NCI-H128 (cell line): ENCODE data around the gene SCYGR4.
"Not testable (repeated sequence)": the region's sequence is repeated elsewhere in the genome, so short reads cannot be mapped to it uniquely, and the experiment has no call there.

Experiments
- DNase-seq: peaks from one replicate; lab custom pipeline; 2025; ENCODE audit not compliant: unreplicated experiment; lab: John Stamatoyannopoulos, UW

The SCYGR4 gene

DNA sequence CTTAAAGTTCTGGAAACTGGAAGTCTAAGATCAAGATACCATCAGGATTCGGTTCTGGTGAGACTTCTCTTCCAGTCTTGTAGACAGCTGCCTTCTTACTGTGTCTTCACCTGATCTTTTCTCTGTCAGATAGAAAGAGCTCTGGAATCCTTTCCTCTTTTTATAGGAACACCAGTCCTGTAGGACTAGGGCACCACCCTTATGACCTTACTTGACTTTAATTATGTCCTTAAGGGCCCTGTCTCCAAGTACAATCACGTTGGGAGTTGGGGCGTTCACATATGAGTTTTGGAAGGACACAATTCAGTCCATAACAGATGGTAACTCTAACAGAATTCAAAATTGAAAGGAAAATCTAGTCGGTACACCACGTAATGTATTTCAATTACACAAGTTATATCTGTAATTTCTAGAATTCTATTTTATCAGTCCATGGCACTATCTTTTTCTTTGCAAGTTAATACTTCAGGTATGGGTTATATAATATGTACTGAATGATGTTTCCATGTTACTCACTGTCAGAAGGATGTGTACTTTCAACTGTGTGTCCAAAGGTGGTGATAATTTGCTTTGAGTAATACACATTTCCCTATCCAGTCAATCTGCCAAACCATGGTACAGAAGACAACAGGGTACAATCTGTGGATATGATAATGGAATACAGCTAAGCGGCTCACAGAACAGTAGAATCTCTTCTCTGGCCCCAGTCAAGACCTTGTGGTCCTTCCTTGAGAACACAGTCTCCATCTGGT lies 48.1 kb downstream of the SCYGR4 start:
- no peak for DNase-seq

DNA sequence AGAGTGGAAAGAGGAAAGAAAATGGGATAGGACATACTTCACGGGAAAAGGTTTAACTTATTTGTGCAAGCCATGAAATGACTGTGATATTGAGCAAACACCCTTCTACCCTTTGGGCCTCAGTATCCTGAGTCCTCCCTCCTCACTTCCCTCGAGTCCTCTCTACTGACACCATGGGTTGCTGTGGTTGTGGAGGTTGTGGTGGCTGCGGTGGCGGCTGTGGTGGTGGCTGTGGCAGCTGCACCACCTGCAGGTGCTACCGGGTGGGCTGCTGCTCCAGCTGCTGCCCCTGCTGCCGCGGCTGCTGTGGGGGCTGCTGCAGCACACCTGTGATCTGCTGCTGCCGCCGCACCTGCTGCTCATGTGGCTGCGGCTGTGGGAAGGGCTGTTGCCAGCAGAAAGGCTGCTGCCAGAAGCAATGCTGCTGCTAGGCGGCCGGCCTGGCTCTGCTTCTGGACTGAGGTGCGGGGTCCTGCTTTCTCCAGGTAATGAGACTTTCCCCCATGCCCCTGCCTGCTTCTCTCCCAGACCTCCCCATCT lies 49.4 kb downstream of the SCYGR4 start, which contains the start of gene SCYGR5:
SCYGR5 (plus strand) TSS at position 174 of the 540 bp plus-strand sequence; CDS start at position 174, 0 bp downstream.
- not testable (repeated sequence) for DNase-seq
